H1 (cell line): Measurements from ENCODE around the gene PLXNB2. TPM values are rescaled to one million over a fixed set of nuclear protein-coding genes. Genes with fewer than 3 reads are reported as not detected.

ENCODE experiments used
- CTCF ChIA-PET: fragments of 300-600 bp; sonication (Branson Sonifier 250); formaldehyde crosslinking; loops from one replicate; lab custom pipeline; 2021; ENCODE audit not compliant: partially characterized antibody; lab: Charles Lee
- POLR2A ChIA-PET: fragments of 300-600 bp; sonication (Branson Sonifier 250); formaldehyde crosslinking; loops from one replicate; lab custom pipeline; 2021; ENCODE audit warnings: inconsistent platforms; ENCODE audit not compliant: partially characterized antibody; lab: Charles Lee
- DNase-seq, 2 experiments: peaks; one replicate each; pipeline versions ENCODE4 v3.0.0 to v3.0.0-alpha.2; 2010 to 2022; ENCODE audit warnings: low spot score in 2 of 2, low read depth in 1 of 2, mixed read lengths in 1 of 2
- FAIRE-seq: peaks from 2 replicates; lab custom pipeline; 2011; peaks lifted over from hg19 to GRCh38; lab: Jason Lieb, UNC
- H2AFZ ChIP-seq: 2 replicates; pipeline ENCODE4 v1.8.1; 2012; ENCODE audit warnings: low read length, inconsistent platforms
- H2AK5ac ChIP-seq: 2 replicates; pipeline ENCODE4 v1.6.1; 2013; ENCODE audit warnings: low read depth, low read length
- H2BK120ac ChIP-seq: replicated peaks from 2 replicates; pipeline ENCODE3; 2013; ENCODE audit warnings: low read depth, low read length, inconsistent platforms
- H2BK12ac ChIP-seq: 2 replicates; pipeline ENCODE4 v1.6.1; 2013; ENCODE audit warnings: low read depth, low read length
- H2BK15ac ChIP-seq: 2 replicates; pipeline ENCODE4 v1.6.1; 2013; ENCODE audit warnings: low read length
- H2BK20ac ChIP-seq: 2 replicates; pipeline ENCODE4 v1.6.1; 2013; ENCODE audit warnings: low read length
- H2BK5ac ChIP-seq: 2 replicates; pipeline ENCODE4 v1.6.1; 2013; ENCODE audit warnings: low read depth, low read length
- H3K14ac ChIP-seq: 2 replicates; pipeline ENCODE4 v1.6.1; 2013; ENCODE audit warnings: inconsistent platforms; ENCODE audit not compliant: insufficient read length
- H3K18ac ChIP-seq: 2 replicates; pipeline ENCODE4 v1.6.1; 2013; ENCODE audit warnings: low read length; ENCODE audit errors: extremely low read depth
- H3K23ac ChIP-seq: 2 replicates; pipeline ENCODE4 v1.6.1; 2013; ENCODE audit warnings: inconsistent platforms; ENCODE audit not compliant: insufficient read length
- H3K23me2 ChIP-seq: 2 replicates; pipeline ENCODE4 v1.6.1; 2013; ENCODE audit warnings: low read depth, low read length
- H3K27ac ChIP-seq: 2 replicates; pipeline ENCODE4 v1.6.1; 2011; ENCODE audit warnings: low read depth, low read length, inconsistent platforms
- H3K27me3 ChIP-seq, 4 experiments: replicated peaks in 1 of 4; 1 replicate in 1 of 4; 2 replicates in 3 of 4; pipeline versions ENCODE4 v1.6.1 to v1.8.1; 2011 to 2013; ENCODE audit warnings: low read length in 3 of 4, mild to moderate bottlenecking in 3 of 4, inconsistent platforms in 2 of 4, mixed read lengths in 2 of 4, moderate library complexity in 1 of 4; ENCODE audit not compliant: control insufficient read depth in 3 of 4, insufficient read depth in 3 of 4; ENCODE audit errors: extremely low read depth in 1 of 4
- H3K36me3 ChIP-seq, 4 experiments: 2 replicates each; pipeline versions ENCODE4 v1.6.1 to v1.8.1; 2011 to 2013; ENCODE audit warnings: mild to moderate bottlenecking in 4 of 4, low read length in 3 of 4, moderate library complexity in 2 of 4, control low read depth in 1 of 4, inconsistent platforms in 1 of 4; ENCODE audit not compliant: insufficient read depth in 4 of 4, control insufficient read depth in 2 of 4
- H3K4ac ChIP-seq: replicated peaks from 2 replicates; pipeline ENCODE3; 2013; ENCODE audit warnings: low read length, low read depth, mixed read lengths, inconsistent platforms; ENCODE audit not compliant: insufficient read length
- H3K4me1 ChIP-seq, 4 experiments: replicated peaks in 1 of 4; 1 replicate in 1 of 4; 2 replicates in 3 of 4; pipeline versions ENCODE4 v1.6.1 to v1.8.1; 2011 to 2013; ENCODE audit warnings: low read length in 3 of 4, inconsistent platforms in 2 of 4, mixed read lengths in 1 of 4; ENCODE audit not compliant: insufficient read depth in 4 of 4, control insufficient read depth in 3 of 4
- H3K4me2 ChIP-seq, 2 experiments: 2 replicates each; pipeline versions ENCODE4 v1.6.1 to v1.8.1; 2011 to 2013; ENCODE audit warnings: low read depth in 2 of 2, low read length in 2 of 2, control low read depth in 1 of 2, inconsistent platforms in 1 of 2, mild to moderate bottlenecking in 1 of 2; ENCODE audit not compliant: insufficient read depth in 1 of 2
- H3K4me3 ChIP-seq, 4 experiments: fragments of 200-600, 300-600 bp in 1 of 4; sonication (generic), shearing (Covaris generic), sonication (Bioruptor Twin) in 1 of 4; 2 replicates each; pipeline versions ENCODE4 v1.5.1 to v1.8.1; 2011 to 2016; ENCODE audit warnings: low read length in 4 of 4, low read depth in 3 of 4, control low read depth in 2 of 4, inconsistent platforms in 2 of 4, mild to moderate bottlenecking in 2 of 4, mixed read lengths in 1 of 4, moderate library complexity in 1 of 4; ENCODE audit not compliant: insufficient read depth in 2 of 4; ENCODE audit errors: extremely low read depth in 1 of 4
- H3K56ac ChIP-seq: replicated peaks from 2 replicates; pipeline ENCODE3; 2013; ENCODE audit warnings: low read depth, mild to moderate bottlenecking, mixed read lengths, low read length, inconsistent platforms; ENCODE audit not compliant: insufficient read length
- H3K79me1 ChIP-seq: 2 replicates; pipeline ENCODE4 v1.6.1; 2013; ENCODE audit warnings: low read depth, low read length, control low read depth
- H3K79me2 ChIP-seq, 2 experiments: 2 replicates each; pipeline versions ENCODE4 v1.6.1 to v1.8.1; 2012 to 2013; ENCODE audit warnings: low read length in 2 of 2, mild to moderate bottlenecking in 2 of 2, inconsistent platforms in 1 of 2; ENCODE audit not compliant: insufficient read depth in 2 of 2, control insufficient read depth in 1 of 2
- H3K9ac ChIP-seq, 4 experiments: replicated peaks in 1 of 4; 1 replicate in 1 of 4; 2 replicates in 3 of 4; pipeline versions ENCODE4 v1.6.1 to v1.8.1; 2011 to 2013; ENCODE audit warnings: low read depth in 3 of 4, low read length in 3 of 4, control low read depth in 2 of 4, mild to moderate bottlenecking in 2 of 4, moderate library complexity in 2 of 4, inconsistent platforms in 1 of 4; ENCODE audit errors: extremely low read depth in 1 of 4
- H3K9me3 ChIP-seq, 2 experiments: 2 replicates each; pipeline versions ENCODE4 v1.6.1 to v1.8.1; 2012 to 2013; ENCODE audit warnings: mild to moderate bottlenecking in 2 of 2, moderate library complexity in 2 of 2, control low read depth in 1 of 2, inconsistent platforms in 1 of 2, low read depth in 1 of 2, low read length in 1 of 2, mixed read lengths in 1 of 2; ENCODE audit not compliant: insufficient read depth in 2 of 2
- H4K20me1 ChIP-seq, 2 experiments: replicated peaks in 1 of 2; 2 replicates each; pipeline versions ENCODE3 to v1.8.1; 2011 to 2013; ENCODE audit warnings: inconsistent platforms in 2 of 2, low read length in 2 of 2, mild to moderate bottlenecking in 1 of 2; ENCODE audit not compliant: insufficient read depth in 2 of 2, control insufficient read depth in 1 of 2
- H4K5ac ChIP-seq: 2 replicates; pipeline ENCODE4 v1.6.1; 2013; ENCODE audit warnings: low read length, low read depth, mixed read lengths, inconsistent platforms; ENCODE audit not compliant: insufficient read length
- H4K8ac ChIP-seq: 2 replicates; pipeline ENCODE4 v1.8.0; 2013; ENCODE audit warnings: mild to moderate bottlenecking, moderate library complexity, low read length, inconsistent platforms; ENCODE audit not compliant: insufficient read depth; ENCODE audit errors: extremely low read depth
- H4K91ac ChIP-seq: replicated peaks from 2 replicates; pipeline ENCODE3; 2013; ENCODE audit warnings: low read length, mixed read lengths, inconsistent platforms; ENCODE audit not compliant: insufficient read length
- BACH1 ChIP-seq: IDR thresholded peaks from 2 replicates; pipeline ENCODE4 v1.6.1; 2012; ENCODE audit warnings: low read length, improper control_type of control experiment
- GTF2F1 ChIP-seq: IDR thresholded peaks from 2 replicates; pipeline ENCODE4 v1.6.1; 2012; ENCODE audit warnings: low read depth, low read length, improper control_type of control experiment, borderline replicate concordance
- HDAC6 ChIP-seq: IDR thresholded peaks from one replicate; pipeline ENCODE4 v1.7.1; 2012; ENCODE audit warnings: low read depth, mild to moderate bottlenecking, inconsistent platforms, low read length, moderate library complexity
- JUN ChIP-seq: IDR thresholded peaks from 2 replicates; pipeline ENCODE4 v1.6.1; 2011; ENCODE audit warnings: low read depth, mild to moderate bottlenecking, improper control_type of control experiment, low read length
- KDM4A ChIP-seq: IDR thresholded peaks from one replicate; pipeline ENCODE4 v1.7.1; 2012; ENCODE audit warnings: low read depth, mild to moderate bottlenecking, moderate library complexity, low read length, inconsistent platforms; ENCODE audit not compliant: severe bottlenecking
- NANOG ChIP-seq: IDR thresholded peaks from 2 replicates; pipeline ENCODE4 v1.6.1; 2011; ENCODE audit warnings: low read length, low read depth, mild to moderate bottlenecking, inconsistent platforms; ENCODE audit not compliant: insufficient read depth, poor library complexity, severe bottlenecking
- PHF8 ChIP-seq: fragments of 200-600 bp; sonication (generic); conservative IDR thresholded peaks from 2 replicates; pipeline ENCODE4 v1.7.1; 2012; ENCODE audit warnings: low read depth, mild to moderate bottlenecking, inconsistent platforms, low read length, moderate library complexity
- POLR2A ChIP-seq, 2 experiments: IDR thresholded peaks; 1 replicate in 1 of 2; 2 replicates in 1 of 2; pipeline ENCODE4 v1.6.1; 2011; ENCODE audit warnings: low read depth in 2 of 2, low read length in 2 of 2, mild to moderate bottlenecking in 2 of 2; ENCODE audit errors: control extremely low read depth in 1 of 2
- RBBP5 ChIP-seq: IDR thresholded peaks from 2 replicates; pipeline ENCODE4 v1.7.1; 2012; ENCODE audit warnings: low read depth, mild to moderate bottlenecking, inconsistent platforms, low read length, moderate library complexity, borderline replicate concordance
- RXRA ChIP-seq: IDR thresholded peaks from 2 replicates; pipeline ENCODE4 v1.6.1; 2011; ENCODE audit warnings: low read depth, mild to moderate bottlenecking, low read length, moderate library complexity; ENCODE audit not compliant: insufficient read depth
- SIRT6 ChIP-seq: IDR thresholded peaks from one replicate; pipeline ENCODE4 v1.7.1; 2012; ENCODE audit warnings: low read length, inconsistent platforms
- TEAD4 ChIP-seq: IDR thresholded peaks from 2 replicates; pipeline ENCODE4 v1.6.1; 2012; ENCODE audit warnings: low read depth, low read length, inconsistent platforms, mixed read lengths
- ZNF274 ChIP-seq: IDR thresholded peaks from 2 replicates; pipeline ENCODE4 v1.7.0; 2012; ENCODE audit warnings: low read length, borderline replicate concordance; ENCODE audit errors: extremely low read depth
- WGBS, 2 experiments: shearing (Covaris generic) in 1 of 2; methylation state at CpG; one replicate each; pipeline versions ENCODE4 v1.1.6 to v1.1.7; 2013 to 2015; ENCODE audit warnings: low lambda C conversion rate in 2 of 2, mixed read lengths in 2 of 2, inconsistent platforms in 1 of 2, low coverage in 1 of 2, missing lambda C conversion rate in 1 of 2; ENCODE audit not compliant: insufficient replicate concordance in 2 of 2, insufficient coverage in 1 of 2, insufficient read length in 1 of 2; ENCODE audit errors: extremely low coverage in 1 of 2, missing lambda C conversion rate in 1 of 2; 5-methylcytosine and 5-hydroxymethylcytosine counted together
- polyA plus RNA-seq, 7 experiments: library from polyadenylated mRNA; depleted of rRNA in 3 of 7; stranded (reverse) in 5 of 7; unstranded in 2 of 7; fragments of >200 nt in 5 of 7; fragments of 200-250 nt in 2 of 7; gene quantifications; 1 replicate in 5 of 7; 2 replicates in 1 of 7; 4 replicates in 1 of 7; pipeline versions ENCODE4 v1.2.1 to v1.2.3, GENCODE V29; 2011 to 2013; ENCODE audit warnings: missing spikeins in 2 of 7, mixed read lengths in 2 of 7
- total RNA-seq: library from RNA; stranded (reverse); fragmentation: NEBNext Ultra II Directional; extraction: Animal tissue kit (Norgen Biotek cat#: 25700); gene quantifications from 2 replicates; pipeline ENCODE4 v1.2.1, GENCODE V29; 2021

PLXNB2 gene
- total and polyA plus RNA-seq, 2 of the 8 experiments (the other 6 are each of a cell fraction or from before 2014, with no cell fraction given): 58.3 to 92.8 TPM

DNA sequence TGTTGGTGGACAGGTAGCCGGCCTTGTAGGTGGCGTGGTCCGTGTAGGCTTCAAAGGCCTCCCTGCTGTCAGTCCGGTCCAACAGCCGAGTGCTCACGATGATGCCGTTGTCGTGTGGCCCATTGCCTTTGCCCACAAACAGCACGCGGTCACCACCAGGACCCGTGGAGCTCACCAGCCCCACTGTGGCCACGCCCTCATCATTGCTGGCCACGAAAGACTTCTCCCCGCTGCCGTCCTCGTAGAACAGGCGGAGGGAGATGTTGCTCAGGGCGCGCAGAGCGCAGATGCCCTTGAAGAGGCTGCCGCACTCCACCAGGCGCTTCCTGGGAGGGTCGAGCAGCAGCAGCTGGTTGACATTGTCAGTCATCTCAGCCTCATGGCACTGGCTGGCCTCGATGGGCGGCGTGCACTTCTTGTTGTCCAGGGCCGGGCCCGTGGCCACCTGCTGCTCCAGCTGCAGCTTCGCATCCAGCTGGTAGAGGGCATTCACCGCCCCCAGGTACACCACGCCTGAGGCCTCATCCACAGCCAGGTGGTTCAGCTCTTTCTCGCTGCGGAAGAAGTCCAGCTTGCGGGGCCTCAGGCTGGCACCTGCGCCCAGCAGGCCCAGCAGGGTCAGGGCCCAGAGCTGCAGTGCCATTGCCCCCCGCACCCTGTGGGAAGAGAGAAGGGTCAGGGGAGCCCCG, 17.4 kb downstream of the PLXNB2 start:
- H2BK20ac ChIP-seq: no peak overlapping the region
- H4K91ac ChIP-seq: no peak overlapping the region
- H4K20me1 ChIP-seq: peaks cover 8 to 34% of the 10 kb centered on the region in 2 experiments
- H4K8ac ChIP-seq: peak overlapping the region; percentile 80
- peak overlapping the region; percentile 26; the same call in 1 of the 2 replicates for H2BK5ac ChIP-seq
- no peak for FAIRE-seq
- no peak overlapping the region for H3K18ac ChIP-seq
- H3K79me1 ChIP-seq: peaks cover 11% of the 10 kb centered on the region
- H3K4me3 ChIP-seq: no peak overlapping the region
- ChIA-PET POLR2A (interaction anchor here (0.7 to 2.1 kb wide), 5 partner anchors 9 to 38 kb away, joined by 3 to 7 read pairs (median 4); no protein-coding TSS in a partner anchor), CTCF (interaction anchor here (0.7 to 3.7 kb wide), 7 partner anchors 10 to 51 kb away, joined by 3 to 27 read pairs (median 5); no protein-coding TSS in a partner anchor)
- H2AFZ ChIP-seq: no peak overlapping the region
- H2AK5ac ChIP-seq: no peak overlapping the region
- H3K27me3 ChIP-seq: no peaks in the 10 kb centered on the region
- peaks cover 0 to 31% of the 10 kb centered on the region in 2 experiments; a peak in 2 of 4 replicates for H3K79me2 ChIP-seq
- no peak for DNase-seq
- H3K9ac ChIP-seq: no peak overlapping the region
- H3K4me1 ChIP-seq: peaks cover 0 to 23% (median 20%) of the 10 kb centered on the region in 4 experiments; a peak in 6 of 7 replicates
- no peak overlapping the region for H4K5ac ChIP-seq
- WGBS, 2 experiments: 96% methylated on average over 34 of the region's 37 CpGs; no CpG with 5 or more reads in 1 of the 2 experiments
- H3K9me3 ChIP-seq: no peaks in the 10 kb centered on the region
- no peak overlapping the region for H3K4ac ChIP-seq
- no peak overlapping the region for H2BK15ac ChIP-seq
- no peak overlapping the region; the same call in 1 of the 2 replicates for H2BK12ac ChIP-seq
- no peaks in the 10 kb centered on the region for H3K23me2 ChIP-seq
- H3K56ac ChIP-seq: no peak overlapping the region
- H3K4me2 ChIP-seq: no peak overlapping the region
- no peak overlapping the region for H2BK120ac ChIP-seq
- peaks cover 5 to 42% (median 11%) of the 10 kb centered on the region in 4 experiments; a peak in 6 of 8 replicates for H3K36me3 ChIP-seq
- H3K23ac ChIP-seq: no peak overlapping the region
- no peak overlapping the region for H3K27ac ChIP-seq
- no peak overlapping the region for H3K14ac ChIP-seq
- TF ChIP-seq JUN (no peak), SIRT6 (no peak), HDAC6 (no peak), GTF2F1 (no peak), POLR2A (IDR thresholded peaks at IDR 0.05; ENCODE audit: control extremely low read depth in 1 of 2, low read depth in 2 of 2, low read length in 2 of 2) (no peak), PHF8 (no peak), RBBP5 (no peak), BACH1 (no peak), NANOG (no peak), TEAD4 (no peak), RXRA (no peak), KDM4A (no peak), ZNF274 (no peak)
